HG03108 (cell line): ENCODE results near the gene CHML.
A peak's percentile ranks its signal among the peaks of the same experiment; 100 is the strongest.

Experiments
- ATAC-seq: cut with Tn5 transposase; IDR thresholded peaks from one replicate; pipeline ENCODE4 v1.9.1; 2021; ENCODE audit warnings: moderate library complexity; ENCODE audit not compliant: unreplicated experiment

CHML gene

DNA sequence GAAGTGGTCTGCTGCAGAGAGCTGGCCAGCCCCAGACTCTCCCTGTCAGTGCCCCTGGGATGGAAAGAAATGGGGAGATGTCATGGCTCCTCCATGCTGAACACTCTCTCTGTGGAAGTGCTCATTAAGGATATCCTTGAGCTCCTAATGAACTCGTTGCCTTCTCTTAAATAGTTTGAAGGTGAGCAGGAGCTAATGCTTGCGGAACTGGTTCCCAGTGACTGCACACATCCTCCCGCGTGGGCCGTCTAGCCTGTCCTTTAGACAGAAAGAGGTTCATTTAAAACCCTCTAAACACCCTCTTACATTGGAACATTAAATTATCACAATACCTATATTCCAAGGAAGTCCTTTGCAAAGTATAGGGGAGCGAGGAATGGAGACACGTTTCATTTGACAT, 6.0 kb upstream of the CHML start:
- ATAC-seq: no peak

- ATAC-seq: no peak
Observed at GRCh38 chr1:241645199-241645598, 5.0 kb upstream of the CHML start.

DNA sequence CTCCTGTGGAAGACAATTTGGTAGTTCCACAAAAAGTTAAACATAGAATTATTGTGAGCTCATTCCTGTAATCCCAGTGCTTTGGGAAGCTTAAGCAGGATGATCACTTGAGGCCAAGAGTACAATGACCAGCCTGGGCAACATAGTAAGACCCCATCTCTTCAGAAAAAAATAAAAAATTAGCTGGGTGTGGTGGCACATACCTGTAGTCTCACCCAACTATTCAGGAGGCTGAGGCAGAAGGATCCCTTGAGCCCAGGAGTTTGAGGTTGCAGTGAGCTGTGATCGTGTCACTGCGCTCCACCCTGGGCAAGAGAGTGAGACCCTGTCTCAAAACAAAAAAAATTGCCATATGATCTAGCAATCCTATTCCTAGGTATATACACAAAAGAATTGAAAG, 4.1 kb upstream of the CHML start:
- ATAC-seq: no peak

DNA sequence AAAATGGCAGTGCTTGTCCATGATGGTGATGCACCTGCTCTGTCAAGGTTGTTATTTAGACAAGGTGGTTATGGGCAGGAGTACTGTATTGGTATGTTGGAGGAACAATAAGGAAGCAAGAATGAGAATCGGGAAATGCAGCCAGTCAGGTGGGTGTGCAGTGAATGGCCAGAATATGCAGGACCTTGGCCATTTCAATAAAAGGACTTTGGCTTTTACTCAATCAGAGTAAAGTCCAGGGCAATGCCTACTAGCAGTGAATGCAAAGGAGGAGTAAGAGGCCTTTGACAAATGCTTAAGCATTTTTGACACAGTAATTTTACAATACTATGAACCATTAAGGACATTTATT, 2.4 kb upstream of the CHML start:
- no peak for ATAC-seq

- ATAC-seq: no peak
Observed at GRCh38 chr1:241641773-241642592, 1.8 kb upstream of the CHML start.

- ATAC-seq: no peak
Observed at GRCh38 chr1:241640867-241641622, 876 bp upstream of the CHML start.

- no peak for ATAC-seq
Observed at GRCh38 chr1:241639623-241640148, 483 bp downstream of the CHML start.

DNA sequence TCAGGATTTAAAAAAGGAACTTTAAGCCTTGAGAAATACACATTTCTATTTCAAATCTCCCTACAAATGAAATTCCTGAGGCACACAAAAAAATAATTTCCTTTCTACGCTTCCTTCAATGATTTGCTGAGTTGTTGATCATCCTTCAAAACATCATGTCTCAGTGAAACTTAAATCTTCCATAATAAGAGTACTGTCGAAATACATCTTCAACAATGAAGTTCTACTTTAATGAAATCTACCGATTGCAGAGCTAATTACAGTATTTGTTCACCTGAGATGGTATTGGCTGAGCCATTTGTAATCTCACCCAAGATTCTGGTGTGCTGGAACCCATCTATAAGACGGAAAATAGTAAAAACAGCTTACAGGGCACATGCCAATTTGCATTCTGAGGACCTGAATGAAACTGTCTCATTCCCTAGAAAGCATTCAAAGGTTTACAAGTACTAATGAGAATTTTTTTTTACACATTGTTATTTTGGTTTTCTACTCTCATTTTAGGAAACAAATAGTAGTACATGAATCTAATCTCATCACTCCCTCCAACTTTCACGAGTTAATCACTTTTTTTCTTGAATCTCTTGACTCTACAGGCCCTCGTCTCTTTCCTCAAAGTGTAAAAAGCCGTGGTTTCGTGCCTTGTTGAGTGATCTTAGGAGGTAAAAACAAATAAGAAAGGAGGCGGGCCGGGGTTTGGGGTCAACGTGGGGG, 1.1 kb downstream of the CHML start:
- ATAC-seq: no peak

DNA sequence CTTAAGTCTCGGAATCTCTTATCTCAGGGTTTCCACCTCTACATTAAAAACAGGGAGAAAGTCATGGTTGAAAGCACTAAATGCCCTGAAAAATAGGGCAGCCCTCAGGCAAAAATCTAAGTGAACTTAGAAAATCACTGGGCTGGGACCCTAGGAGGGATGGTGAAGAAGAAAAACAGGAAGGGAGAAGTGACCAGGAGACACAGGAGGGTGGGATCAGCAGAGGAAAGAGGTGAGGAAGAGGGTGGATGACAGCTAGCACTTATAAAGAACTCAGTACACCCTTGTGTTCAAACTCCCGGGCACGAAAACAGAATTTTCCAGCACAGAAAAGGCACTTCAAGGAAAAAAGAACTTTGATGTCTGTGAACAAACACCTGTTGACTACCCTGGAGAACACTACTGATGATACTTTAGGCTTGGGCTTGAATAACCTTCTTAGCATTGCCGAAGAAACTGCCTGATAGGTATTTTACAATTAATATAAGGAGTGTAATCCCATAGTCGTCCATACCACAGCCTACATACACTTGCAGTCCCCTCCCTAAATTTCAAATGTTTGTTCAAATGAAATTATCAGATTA, 2.0 kb downstream of the CHML start:
- ATAC-seq: no peak

DNA sequence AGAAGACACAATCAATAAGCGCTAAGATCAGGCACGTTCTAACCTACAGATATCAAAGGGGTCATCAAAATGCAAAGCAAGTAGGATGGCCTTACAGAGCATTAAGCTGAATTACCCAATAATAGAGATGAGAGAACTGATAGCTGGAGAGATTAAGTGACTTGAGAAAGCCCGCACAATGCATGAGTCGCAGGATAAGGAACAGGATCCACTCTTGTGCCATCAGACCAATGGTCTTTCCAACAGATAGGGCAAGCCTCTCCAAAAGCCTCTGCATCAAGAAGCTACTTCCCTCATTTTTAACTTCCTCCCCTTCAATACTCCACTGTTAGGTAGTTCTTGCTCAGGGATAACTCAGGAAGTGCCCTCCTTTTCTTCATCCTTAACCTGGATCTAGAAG, 2.6 kb downstream of the CHML start:
- no peak for ATAC-seq

DNA sequence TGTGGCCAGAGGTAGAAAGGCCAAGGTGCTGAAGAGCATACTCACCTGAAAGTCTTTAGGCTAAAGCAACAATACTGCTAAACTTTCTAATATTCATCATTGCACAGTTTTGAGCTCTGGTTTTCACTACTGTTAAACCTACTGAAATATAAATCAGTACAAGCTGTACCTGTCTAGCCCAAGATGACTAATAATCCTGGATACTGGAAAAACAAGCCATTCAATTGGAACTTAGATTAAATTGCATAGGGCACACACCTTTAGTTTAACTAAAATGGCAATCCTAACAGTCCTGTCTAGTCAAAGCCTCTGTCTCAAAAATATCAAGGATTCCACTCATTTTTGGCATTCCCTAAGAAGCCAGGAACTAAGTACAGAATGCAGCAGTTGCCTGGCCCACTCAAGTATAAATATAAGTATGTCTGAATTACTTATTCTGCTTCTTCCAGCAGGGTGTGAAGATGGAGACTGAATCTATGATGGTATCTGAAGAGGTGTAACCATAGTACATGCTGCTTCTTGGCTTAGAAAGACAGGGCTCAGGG, 3.1 kb downstream of the CHML start:
- ATAC-seq: no peak

DNA sequence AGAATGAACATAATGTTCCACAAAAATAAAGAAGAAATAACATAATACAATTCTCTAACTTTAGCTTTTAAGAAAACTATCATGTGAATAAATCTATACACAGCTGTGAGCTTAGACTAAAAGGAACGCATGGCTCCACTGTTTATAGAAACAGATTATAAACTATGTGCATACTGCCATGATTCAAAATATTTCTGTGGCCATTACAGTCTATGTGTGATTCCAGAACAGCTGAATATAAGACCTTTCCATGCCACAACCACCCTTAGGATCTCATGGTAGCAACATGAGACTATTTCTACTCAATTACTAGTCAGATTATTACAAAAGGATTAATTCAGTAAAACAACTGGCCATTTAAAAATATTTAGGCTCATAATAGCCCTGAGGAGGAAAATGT, 3.9 kb downstream of the CHML start:
- no peak for ATAC-seq

DNA sequence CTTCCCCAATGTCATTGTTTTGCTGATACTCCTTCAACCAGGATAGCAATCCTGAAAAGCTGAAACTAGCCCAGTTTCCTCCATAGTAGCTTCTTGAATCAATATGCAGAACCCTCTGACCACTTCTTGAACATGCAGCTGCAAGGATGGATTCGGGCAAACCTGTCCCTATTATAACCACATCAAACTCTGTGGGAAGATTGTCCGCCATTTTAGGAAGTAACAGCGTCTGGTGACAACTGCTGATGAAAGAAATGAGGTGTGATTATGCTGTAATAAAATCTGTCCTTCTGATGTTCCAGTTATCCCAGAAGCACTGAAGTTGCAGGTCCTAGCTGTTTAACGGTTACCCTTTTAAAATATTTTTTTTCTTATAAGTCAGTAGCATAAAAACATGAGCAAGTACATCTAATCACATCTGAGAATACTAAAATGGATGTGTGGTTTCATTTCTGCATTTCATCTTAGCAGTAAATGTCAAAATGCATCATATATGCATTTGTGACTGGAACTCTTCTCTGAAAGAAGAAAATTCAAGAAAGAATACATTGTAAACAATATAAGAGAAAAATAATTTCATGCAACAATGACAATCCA, 4.5 kb downstream of the CHML start:
- no peak for ATAC-seq

DNA sequence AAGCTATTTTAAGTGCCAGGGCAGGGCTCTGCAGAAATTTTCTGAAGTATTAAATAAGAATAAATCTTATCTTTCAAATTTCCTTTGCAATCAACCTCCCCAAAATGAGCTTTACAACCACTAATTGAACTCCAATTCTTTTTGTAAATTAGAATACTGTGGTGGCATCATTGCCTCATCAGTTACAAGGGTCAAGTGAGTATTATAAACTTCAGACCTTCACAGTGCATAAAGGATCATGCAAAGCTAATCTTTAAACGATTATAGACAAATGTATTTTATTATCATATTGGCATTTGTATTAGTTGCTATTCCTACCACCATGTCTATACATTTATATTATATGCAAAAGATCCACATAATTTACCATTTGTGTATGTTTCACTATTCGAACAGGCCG, 7.2 kb downstream of the CHML start:
- no peak for ATAC-seq

DNA sequence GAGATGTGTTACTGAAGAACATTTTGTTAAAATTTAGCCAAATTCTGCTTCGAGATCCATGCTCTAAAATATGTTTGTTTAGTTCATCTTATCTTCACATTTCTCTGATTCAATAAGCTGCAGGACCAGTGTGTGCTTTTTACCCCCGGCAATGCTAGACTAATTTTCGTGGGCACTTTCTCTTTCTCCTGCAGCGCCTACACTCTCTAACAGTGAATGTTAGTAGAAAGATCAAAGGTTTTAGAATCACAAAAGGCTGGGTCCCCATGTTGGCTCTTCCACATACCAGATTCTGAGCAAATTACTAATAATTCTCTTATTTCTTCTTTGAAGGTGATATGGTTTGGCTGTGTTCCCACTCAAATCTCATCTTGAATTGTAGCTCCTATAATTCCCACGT, 8.5 kb downstream of the CHML start:
- ATAC-seq: no peak

DNA sequence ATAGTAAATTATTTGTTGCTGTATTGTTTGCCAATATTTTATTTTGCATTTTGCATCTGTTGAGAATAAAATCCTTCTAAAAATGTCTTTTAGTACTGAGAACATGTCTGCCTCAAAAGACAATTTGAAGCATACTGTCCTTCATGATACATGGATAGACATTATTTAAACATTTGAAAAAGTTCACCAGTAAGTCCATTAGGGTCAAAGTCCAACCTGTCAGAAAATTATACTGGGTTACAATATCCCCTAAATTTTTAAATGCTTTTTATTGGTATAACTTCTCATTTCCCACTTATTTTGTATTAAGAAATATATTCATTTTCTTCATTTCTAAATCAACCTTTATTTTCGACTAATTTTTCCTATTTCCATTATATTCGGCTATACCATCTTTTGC, 9.3 kb downstream of the CHML start:
- no peak for ATAC-seq

DNA sequence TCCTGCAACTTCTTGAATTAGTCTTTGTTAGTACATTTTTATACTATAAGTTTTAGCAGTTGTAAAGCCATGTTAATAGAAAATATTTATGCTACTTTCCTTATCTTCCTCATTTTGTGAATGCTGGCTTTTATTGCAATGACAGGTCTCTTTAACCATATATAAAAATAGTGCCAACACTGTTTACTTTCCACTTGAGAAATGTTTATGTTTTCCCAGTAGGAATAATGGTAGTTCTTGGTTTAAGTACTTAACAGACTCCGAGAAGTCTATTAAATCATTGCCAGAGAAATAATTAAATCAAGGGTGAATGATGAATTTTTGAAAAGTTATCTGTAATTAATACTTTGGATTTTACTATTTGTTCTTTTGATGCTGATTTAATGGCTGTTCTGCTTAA, 9.7 kb downstream of the CHML start:
- no peak for ATAC-seq

DNA sequence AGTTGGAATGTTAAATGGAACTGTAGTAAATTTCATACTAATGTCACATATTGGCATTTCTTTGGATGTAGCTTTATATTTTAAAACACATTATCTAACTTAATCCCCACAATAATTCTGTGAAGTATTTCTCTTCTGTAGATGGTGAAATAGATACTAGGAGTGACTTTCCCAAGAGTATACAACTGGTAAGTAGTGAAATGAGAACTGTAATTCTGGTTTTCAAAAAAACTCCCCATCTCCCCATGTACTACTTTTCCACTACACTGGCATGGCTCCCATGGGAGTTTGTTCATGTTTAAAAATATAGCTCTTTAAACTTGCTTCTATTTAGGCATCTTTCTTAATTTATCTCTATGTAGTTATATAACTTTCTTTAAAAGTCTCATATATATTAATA, 10.2 kb downstream of the CHML start:
- no peak for ATAC-seq

- peak; percentile 79 for ATAC-seq
Observed at GRCh38 chr1:241627453-241628259, 12.5 kb downstream of the CHML start.

DNA sequence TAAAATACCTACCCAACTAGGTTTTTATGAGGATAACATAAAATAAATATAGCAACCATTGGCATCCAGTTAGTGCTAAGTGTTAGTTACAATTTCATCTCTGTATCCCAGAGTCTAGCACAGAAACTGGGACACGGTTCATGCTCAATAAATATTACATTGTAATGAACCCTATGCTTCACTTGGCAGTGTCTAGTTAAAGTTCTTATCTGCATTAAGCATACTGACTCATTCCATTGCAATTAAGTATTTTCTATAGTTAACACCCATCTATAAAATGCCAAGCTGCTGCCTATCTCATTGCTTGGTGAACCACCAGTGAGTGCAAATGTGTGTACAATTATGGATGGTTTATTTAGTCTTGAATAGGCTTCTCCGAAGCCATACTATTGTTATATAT, 15.2 kb downstream of the CHML start:
- no peak for ATAC-seq
